Measurements from ENCODE around the gene CPO. TPM values are rescaled to one million over a fixed set of nuclear protein-coding genes. Genes with fewer than 3 reads are reported as not detected.

CPO gene
- polyA plus RNA-seq, 1 of the 3 experiments (the other 2 are of a cell fraction), result not detected

- TF ChIP-seq GATA2 (CRISPR knock-in tag; IDR thresholded peaks at IDR 0.05) (no peak), TCF12 (IDR thresholded peaks at IDR 0.05) (no peak), USF2 (IDR thresholded peaks at IDR 0.05; ENCODE audit: borderline replicate concordance, low read depth, low read length) (no peak), SIN3A (IDR thresholded peaks at IDR 0.05; ENCODE audit: borderline replicate concordance, low read depth, low read length) (no peak), FOXJ3 (CRISPR knock-in tag; IDR thresholded peaks at IDR 0.05) (no peak)
- TF ChIP-seq, protein P1, sequence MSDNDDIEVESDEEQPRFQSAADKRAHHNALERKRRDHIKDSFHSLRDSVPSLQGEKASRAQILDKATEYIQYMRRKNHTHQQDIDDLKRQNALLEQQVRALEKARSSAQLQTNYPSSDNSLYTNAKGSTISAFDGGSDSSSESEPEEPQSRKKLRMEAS (IDR thresholded peaks at IDR 0.05; ENCODE audit: low read depth), result no peak
These were observed 57.3 kb downstream of the CPO start (continued) for GRCh38 chr2:206996556-206997065.

GRCh38 chr2:207008105-207008990 is 69.0 kb downstream of the CPO start:
- Histone ChIP-seq H3K9ac (no peak overlapping the region), H3K27ac (ENCODE audit: low read depth in 2 of 2, low read length in 1 of 2) (peak overlapping the region in 1 of 2 experiments; percentile 65; a peak in 2 of 4 replicates), H3K4me1 (ENCODE audit: control insufficient read depth in 1 of 2, insufficient read depth in 2 of 2, low read depth in 1 of 2, low read length in 1 of 2) (peaks cover 0 to 7% of the 10 kb centered on the region in 2 experiments; a peak in 2 of 4 replicates), H3K36me3 (replicated peaks in 1 of 2; ENCODE audit: control insufficient read depth in 1 of 2, insufficient read depth in 2 of 2, low read length in 1 of 2) (no peaks in the 10 kb centered on the region), H3K4me2 (no peak overlapping the region; the same call in 1 of the 2 replicates), H4K20me1 (ENCODE audit: insufficient read depth) (no peaks in the 10 kb centered on the region), H3K4me3 (ENCODE audit: low read depth in 2 of 2, low read length in 1 of 2) (no peak overlapping the region), H2AFZ (ENCODE audit: low read depth) (peak overlapping the region; percentile 42; the same call in 1 of the 2 replicates), H3K9me3 (no peaks in the 10 kb centered on the region), H3F3A (replicated peaks; ENCODE audit: insufficient read depth) (no peaks in the 10 kb centered on the region), H3K9me2 (no peaks in the 10 kb centered on the region), H3K27me3 (ENCODE audit: insufficient read depth) (no peaks in the 10 kb centered on the region), H3K79me2 (ENCODE audit: insufficient read depth) (no peaks in the 10 kb centered on the region)
- DNase-seq, result peak; percentile 22
- 5% methylated on average over 1 of the region's 1 CpG for WGBS (ENCODE audit: low lambda C conversion rate)
- ChIA-PET POLR2A (no interaction called here), CTCF (interaction anchor here (0.8 to 2.0 kb wide), 7 partner anchors 9 to 430 kb away, joined by 3 to 7 read pairs (median 3); no protein-coding TSS in a partner anchor)
- TF ChIP-seq USF2 (IDR thresholded peaks at IDR 0.05; ENCODE audit: borderline replicate concordance, low read depth, low read length) (no peak), FOXM1 (IDR thresholded peaks at IDR 0.05; ENCODE audit: low read depth) (no peak), ELF1 (IDR thresholded peaks at IDR 0.05) (no peak), NRF1 (IDR thresholded peaks at IDR 0.05; ENCODE audit: low read depth, low read length) (no peak), TEAD4 (IDR thresholded peaks at IDR 0.05; ENCODE audit: borderline replicate concordance, insufficient read depth) (no peak), REST (IDR thresholded peaks at IDR 0.05; ENCODE audit: low read depth, low read length) (peak; percentile 85), JUND (IDR thresholded peaks at IDR 0.05) (no peak), RXRA (IDR thresholded peaks at IDR 0.05; ENCODE audit: borderline replicate concordance, low read depth) (no peak), TAF1 (IDR thresholded peaks at IDR 0.05; ENCODE audit: borderline replicate concordance, low read depth, low read length) (no peak), PBX3 (IDR thresholded peaks at IDR 0.05) (no peak), GATA2 (CRISPR knock-in tag; IDR thresholded peaks at IDR 0.05) (no peak)
- TF ChIP-seq, protein P2, sequence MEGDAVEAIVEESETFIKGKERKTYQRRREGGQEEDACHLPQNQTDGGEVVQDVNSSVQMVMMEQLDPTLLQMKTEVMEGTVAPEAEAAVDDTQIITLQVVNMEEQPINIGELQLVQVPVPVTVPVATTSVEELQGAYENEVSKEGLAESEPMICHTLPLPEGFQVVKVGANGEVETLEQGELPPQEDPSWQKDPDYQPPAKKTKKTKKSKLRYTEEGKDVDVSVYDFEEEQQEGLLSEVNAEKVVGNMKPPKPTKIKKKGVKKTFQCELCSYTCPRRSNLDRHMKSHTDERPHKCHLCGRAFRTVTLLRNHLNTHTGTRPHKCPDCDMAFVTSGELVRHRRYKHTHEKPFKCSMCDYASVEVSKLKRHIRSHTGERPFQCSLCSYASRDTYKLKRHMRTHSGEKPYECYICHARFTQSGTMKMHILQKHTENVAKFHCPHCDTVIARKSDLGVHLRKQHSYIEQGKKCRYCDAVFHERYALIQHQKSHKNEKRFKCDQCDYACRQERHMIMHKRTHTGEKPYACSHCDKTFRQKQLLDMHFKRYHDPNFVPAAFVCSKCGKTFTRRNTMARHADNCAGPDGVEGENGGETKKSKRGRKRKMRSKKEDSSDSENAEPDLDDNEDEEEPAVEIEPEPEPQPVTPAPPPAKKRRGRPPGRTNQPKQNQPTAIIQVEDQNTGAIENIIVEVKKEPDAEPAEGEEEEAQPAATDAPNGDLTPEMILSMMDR (IDR thresholded peaks at IDR 0.05), result peak; percentile 44
- TF ChIP-seq, protein P3, sequence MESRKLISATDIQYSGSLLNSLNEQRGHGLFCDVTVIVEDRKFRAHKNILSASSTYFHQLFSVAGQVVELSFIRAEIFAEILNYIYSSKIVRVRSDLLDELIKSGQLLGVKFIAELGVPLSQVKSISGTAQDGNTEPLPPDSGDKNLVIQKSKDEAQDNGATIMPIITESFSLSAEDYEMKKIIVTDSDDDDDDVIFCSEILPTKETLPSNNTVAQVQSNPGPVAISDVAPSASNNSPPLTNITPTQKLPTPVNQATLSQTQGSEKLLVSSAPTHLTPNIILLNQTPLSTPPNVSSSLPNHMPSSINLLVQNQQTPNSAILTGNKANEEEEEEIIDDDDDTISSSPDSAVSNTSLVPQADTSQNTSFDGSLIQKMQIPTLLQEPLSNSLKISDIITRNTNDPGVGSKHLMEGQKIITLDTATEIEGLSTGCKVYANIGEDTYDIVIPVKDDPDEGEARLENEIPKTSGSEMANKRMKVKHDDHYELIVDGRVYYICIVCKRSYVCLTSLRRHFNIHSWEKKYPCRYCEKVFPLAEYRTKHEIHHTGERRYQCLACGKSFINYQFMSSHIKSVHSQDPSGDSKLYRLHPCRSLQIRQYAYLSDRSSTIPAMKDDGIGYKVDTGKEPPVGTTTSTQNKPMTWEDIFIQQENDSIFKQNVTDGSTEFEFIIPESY (IDR thresholded peaks at IDR 0.05; ENCODE audit: borderline replicate concordance, low read depth), result no peak
